GM18951 (cell line): ENCODE measurements around the gene LETMD1.

ENCODE experiments used
- POLR2A ChIP-seq: IDR thresholded peaks from 4 replicates; pipeline ENCODE4 v1.6.1; 2011; ENCODE audit warnings: mild to moderate bottlenecking; ENCODE audit not compliant: insufficient read length, insufficient read depth; ENCODE audit errors: extremely low read depth
- in situ Hi-C: fragments of 300-500 bp; cut with MboI; formaldehyde crosslinking; loops from one replicate; pipeline ENCODE4 v1.12.0; 2022; ENCODE audit warnings: low sequenced_read_pairs, mixed read lengths, inconsistent platforms; ENCODE audit not compliant: unreplicated experiment

Gene LETMD1

DNA sequence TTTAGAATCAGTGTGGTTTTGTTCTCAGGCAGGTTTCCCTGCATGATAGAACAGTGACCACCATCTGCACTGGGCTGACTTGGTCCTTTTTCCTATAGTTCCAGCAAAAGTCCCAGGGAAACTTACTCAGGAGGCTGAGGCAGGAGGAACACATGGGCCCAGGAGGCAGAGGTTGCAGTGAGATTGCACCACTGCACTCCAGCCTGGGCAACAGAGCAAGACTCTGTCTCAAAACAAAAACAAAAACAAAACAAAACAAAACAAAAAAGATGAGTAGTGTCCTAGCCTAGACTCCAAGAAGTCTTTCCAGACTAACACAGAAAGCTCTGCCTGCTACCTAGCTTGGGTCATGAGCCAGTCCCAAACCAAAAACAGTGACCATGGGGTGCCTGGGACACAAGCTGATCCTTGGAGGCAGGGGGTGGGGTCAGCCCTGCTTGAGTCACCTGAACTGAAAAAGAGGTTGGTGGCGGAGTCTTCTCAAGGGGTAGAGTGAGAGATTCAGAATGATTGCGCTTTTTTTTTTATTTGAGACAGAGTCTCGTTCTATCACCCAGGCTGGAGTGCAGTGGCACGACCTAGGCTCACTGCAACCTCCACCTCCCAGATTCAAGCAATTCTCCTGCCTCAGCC, 14.6 kb upstream of the LETMD1 start:
- TF ChIP-seq POLR2A: no peak
- in situ Hi-C loops: no loop called here

DNA sequence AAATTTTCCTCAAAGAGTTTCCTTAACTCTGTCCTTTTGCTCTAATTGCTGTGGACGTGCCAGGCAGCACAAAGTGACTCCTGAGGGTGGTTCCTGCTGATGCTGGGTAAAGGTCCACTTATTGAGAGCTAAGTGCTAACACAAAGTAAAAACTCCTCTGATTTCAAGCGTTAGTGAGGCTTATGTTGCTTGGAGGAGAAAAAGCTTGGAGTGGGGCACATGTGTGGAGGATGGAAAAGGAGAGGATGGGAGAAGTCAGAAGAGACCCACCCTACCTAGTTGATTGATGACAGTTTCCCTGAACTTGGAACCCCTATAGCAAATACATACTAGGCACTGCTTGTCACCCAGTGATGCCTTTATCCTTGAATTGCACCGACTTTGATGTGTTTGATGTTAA, 11.8 kb upstream of the LETMD1 start:
- TF ChIP-seq POLR2A: no peak
- in situ Hi-C loops: no loop called here

DNA sequence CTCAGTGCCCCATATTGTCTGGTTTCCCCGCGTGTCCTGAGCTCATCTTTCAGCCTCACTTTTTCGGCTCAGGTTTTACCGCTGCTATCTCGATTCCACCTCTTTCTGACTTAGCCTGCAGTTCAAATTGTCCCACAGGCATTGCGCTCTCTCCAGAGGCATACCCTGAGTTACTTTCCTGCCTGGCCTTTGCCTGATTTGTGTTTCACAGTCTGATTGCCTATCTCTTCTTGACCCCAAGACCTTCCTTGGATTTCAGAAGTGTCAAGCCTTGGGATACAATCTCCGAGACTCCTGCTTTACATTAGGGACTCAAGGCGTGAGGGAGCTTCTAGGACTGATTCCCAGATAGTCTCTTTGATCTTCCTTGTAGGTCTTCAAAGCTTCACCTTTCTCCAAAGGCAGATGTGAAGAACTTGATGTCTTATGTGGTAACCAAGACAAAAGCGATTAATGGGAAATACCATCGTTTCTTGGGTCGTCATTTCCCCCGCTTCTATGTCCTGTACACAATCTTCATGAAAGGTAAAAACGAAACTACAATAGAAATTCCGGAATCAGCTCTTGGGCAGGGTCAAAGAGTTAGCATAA, 629 bp downstream of the LETMD1 start:
- no peak for TF ChIP-seq POLR2A
- in situ Hi-C loops: no loop called here

DNA sequence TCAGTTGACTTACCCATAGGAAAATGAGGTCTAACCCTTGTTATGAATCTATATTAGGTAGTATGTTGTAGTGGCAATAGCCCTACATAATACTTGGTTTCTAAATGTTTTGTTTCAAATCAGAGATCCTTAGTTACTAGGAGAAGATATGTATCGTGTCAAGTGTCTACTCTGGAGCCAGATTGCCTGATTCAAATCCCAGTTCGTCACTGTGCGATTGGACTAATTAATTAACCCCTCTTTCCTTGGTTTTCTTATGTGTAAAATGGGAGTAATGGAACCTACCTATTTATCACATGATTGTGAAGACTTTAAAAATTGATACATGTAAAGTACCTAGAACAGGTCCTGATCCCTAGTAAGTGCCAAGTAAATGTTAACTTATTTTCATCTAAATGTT, 1.4 kb downstream of the LETMD1 start:
- in situ Hi-C loops: no loop called here
- TF ChIP-seq POLR2A: no peak

DNA sequence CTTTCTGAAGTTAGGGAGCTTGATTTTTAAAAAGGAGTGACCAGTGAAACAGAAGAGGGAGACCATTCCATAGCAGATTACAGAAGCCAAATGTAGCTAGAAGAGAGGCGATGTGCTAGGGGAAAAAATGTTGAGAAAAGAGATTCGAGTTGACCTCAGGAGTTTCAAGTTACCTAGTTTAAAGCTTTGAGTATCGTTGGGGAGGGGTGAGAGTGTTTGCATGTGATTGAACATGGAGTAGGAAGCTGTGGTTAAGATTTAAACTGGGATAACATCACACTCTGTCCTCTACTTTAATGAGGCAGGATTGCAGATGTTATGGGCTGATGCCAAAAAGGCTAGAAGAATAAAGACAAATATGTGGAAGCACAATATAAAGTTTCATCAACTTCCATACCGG, 3.7 kb downstream of the LETMD1 start:
- in situ Hi-C loops: loop anchor here (25.0 kb wide), 1 partner anchor 286 kb away; the partner anchor contains the start of gene CELA1
- no peak for TF ChIP-seq POLR2A

DNA sequence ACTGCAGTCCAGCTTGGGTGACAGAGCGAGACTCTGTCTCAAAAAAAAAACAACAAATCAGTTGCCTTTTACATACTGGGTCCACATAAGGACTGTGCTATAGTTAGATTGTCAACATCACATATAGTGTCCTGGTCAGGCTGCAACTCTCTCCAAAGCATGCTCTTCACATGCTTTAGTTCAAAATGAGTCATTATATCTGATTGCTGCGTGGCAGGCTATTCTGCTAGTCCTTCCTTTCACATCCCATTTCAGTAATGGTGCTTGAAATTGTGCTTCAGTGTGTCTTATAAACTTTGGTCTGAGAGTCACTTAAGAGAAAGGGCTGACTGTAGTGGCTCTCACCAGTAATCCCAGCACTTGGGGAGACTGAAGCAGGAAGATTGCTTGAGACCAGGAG, 6.9 kb downstream of the LETMD1 start:
- no peak for TF ChIP-seq POLR2A
- in situ Hi-C loops: loop anchor here (25.0 kb wide), 1 partner anchor 282 kb away; the partner anchor contains the start of gene CELA1

DNA sequence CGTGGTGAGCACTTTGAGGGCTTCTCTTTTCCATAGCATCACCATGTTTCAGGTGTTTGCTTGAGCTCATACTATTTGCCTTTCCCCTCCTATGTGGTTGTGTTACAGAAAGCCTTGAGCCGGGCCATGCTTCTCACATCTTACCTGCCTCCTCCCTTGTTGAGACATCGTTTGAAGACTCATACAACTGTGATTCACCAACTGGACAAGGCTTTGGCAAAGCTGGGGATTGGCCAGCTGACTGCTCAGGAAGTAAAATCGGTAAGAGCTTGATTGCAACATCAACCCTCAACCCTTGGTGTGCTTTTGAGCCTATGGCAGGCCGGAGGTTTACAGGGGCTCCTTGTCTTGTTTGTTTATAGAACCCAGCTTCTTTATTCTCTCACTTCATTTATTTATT, 8.1 kb downstream of the LETMD1 start:
- no peak for TF ChIP-seq POLR2A
- in situ Hi-C loops: loop anchor here (25.0 kb wide), 1 partner anchor 281 kb away; the partner anchor contains the start of gene CELA1

DNA sequence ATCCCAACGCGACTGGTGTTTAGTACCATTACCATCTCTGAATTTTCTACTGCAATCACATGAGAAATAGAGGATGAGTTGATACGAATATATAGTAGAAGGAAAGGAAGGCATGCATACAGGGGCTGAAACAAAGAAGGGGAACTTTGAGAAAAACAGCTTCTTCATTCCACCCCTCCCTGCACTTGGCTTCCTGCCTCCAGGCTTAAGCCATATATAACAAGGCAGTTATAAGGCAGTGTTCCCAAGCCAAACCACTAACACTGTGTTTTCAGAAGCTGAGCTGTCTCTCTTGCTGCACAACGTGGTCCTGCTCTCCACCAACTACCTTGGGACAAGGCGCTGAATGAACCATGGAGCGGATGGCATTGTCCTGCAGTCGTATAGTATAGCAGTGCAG, 11.0 kb downstream of the LETMD1 start:
- in situ Hi-C loops: loop anchor here (25.0 kb wide), 1 partner anchor 278 kb away; the partner anchor contains the start of gene CELA1

DNA sequence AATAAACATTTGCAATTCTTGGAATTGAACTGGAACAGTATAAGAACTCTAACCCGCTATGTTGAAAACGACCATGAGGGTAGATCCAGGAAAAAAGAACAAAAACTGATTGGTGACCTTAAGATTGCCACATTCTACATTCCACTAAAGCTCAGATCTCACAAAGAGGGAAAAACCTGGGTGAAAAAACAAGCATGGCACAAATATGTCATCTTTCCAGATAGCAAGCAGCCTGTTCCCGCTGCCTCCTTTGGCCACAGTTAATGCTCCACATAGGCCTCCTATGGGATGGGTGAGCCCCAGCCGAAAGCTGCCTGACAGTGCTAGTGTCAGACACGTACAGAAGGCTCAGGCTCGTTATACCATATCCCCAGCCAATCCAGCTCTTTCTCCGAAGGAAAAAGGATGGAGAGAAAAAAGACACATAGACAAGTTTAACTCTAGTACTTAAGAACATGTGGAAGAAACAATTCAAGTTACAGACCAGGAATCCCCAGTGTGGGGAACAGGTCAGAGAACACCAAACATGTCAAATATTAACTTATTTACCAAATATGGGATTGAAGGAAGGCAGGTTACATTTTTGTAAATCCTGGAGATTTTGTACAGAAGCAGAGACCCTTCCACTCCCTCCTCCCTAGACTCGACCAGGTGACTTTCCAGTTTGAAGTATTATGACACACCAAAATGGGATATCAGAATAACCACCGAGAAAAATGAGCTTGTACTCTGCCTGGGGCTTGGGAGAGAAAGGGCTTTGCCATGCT, 14.7 kb downstream of the LETMD1 start:
- in situ Hi-C loops: loop anchor here (25.0 kb wide), 1 partner anchor 274 kb away; the partner anchor contains the start of gene CELA1
- TF ChIP-seq POLR2A: no peak

More for the DNA sequence above, 11.0 kb downstream of the LETMD1 start:
- TF ChIP-seq POLR2A: no peak

DNA sequence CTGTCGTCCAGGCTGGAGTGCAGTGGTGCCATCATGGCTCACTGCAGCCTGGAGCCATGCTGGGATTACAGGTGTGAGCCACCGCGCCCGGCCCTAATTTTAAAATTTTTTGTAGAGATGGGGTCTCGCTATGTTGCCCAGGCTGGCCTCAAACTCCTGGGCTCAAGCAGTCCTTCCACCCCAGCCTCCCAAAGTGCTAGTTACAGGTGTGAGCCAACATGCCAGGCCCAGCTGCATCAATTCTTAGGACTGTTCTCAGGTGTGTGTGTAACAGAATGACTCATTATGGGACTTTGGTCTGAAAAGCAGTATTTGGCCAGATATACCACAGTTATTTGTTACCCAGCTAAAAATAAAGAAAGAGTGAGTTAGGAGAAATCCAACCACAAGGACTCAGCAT, 17.4 kb downstream of the LETMD1 start:
- in situ Hi-C loops: loop anchor here (25.0 kb wide), 1 partner anchor 272 kb away; the partner anchor contains the start of gene CELA1
- TF ChIP-seq POLR2A: no peak

DNA sequence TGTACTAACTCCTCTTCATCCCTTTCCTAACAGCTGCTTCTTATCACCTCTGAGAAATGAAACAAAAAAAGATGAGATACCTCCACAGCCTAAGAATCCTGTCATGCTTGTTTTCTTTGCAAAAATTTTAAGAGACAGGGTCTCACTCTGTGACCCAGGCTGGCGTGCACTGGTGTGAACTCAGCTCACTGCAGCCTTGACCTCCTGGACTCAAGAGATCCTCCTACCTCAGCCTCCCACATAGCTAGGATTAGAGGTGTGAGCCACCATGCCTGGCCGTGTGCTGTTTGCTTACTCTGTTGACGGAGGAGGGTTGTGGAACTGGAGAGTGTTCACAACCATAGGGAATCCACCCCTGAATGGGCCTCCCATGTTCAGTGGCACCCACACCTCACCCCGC, 19.1 kb downstream of the LETMD1 start:
- no peak for TF ChIP-seq POLR2A
- in situ Hi-C loops: loop anchor here (25.0 kb wide), 1 partner anchor 270 kb away; the partner anchor contains the start of gene CELA1

DNA sequence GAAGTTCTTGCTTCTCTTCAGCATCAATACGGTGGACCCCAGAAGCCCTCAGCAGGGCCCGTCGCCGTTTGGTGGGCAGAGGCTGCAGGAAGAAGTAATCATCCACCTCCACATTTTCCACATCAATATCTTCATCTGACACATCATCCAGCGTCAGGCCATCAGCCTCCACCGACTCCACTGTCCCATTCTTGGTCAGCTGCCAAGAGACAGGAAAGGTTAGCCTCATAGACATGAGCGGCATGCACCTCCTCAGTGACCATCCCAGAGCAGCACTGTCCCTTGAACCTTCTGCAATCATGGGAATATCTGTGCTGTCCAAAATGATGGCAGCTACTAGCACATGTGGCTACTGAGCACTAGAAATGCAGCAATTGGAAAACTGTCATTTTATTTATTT, 19.6 kb downstream of the LETMD1 start:
- no peak for TF ChIP-seq POLR2A
- in situ Hi-C loops: loop anchor here (25.0 kb wide), 1 partner anchor 270 kb away; the partner anchor contains the start of gene CELA1

DNA sequence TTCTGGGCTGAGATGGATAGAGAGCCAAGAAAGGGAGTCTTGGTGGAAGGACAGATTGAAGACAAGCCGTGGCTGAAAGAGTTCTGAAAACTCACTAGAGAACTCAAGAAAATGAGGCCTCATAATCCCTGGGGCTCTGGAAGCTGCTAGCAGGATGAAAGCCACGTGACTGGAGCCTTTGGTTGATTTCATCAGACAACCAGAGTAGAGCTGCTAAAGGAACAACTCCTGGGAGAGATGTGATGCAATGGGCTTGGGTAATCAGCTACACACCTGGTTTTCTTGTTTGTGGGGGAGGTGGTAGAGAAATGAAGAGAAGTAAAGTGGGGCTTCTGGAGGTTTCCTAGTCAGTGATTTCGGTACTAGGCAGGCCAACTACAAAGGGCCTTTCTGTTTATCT, 21.9 kb downstream of the LETMD1 start:
- TF ChIP-seq POLR2A: no peak
- in situ Hi-C loops: loop anchor here (25.0 kb wide), 1 partner anchor 267 kb away; the partner anchor contains the start of gene CELA1
